Limb (tissue), 2 donors: ENCODE results near the gene SIVA1.

ENCODE experiments used
- DNase-seq, 2 donors: peaks; one replicate each; pipeline ENCODE4 v3.0.0-alpha.2; 2016; ENCODE audit errors: extremely low spot score in 2 of 2

Gene SIVA1

GRCh38 chr14:104752735-104753527 lies at the start of gene SIVA1:
Gene SIVA1, plus strand, starts transcription at chr14:104753147. Its CDS starts 55 bp downstream, at chr14:104753202.
- peak; percentile 99 to 100 for DNase-seq

- no peak for DNase-seq
Observed at GRCh38 chr14:104703269-104703668, 49.7 kb upstream of the SIVA1 start.

- DNase-seq: no peak
Observed at GRCh38 chr14:104704252-104704651, 48.7 kb upstream of the SIVA1 start.

- DNase-seq: no peak
Observed at GRCh38 chr14:104705340-104706047, 47.5 kb upstream of the SIVA1 start.

- no peak for DNase-seq
Observed at GRCh38 chr14:104706733-104707607, 46.0 kb upstream of the SIVA1 start.

GRCh38 chr14:104707608-104708595 lies 45.0 kb upstream of the SIVA1 start:
- no peak for DNase-seq

- DNase-seq: peak; percentile 55 to 85
Observed at GRCh38 chr14:104708606-104709268, 44.2 kb upstream of the SIVA1 start.

GRCh38 chr14:104709387-104710039 lies 43.4 kb upstream of the SIVA1 start:
- no peak for DNase-seq

- no peak for DNase-seq
Observed at GRCh38 chr14:104710071-104710735, 42.7 kb upstream of the SIVA1 start.

GRCh38 chr14:104712881-104713734 lies 39.8 kb upstream of the SIVA1 start:
- no peak for DNase-seq

GRCh38 chr14:104714066-104714465 lies 38.9 kb upstream of the SIVA1 start:
- DNase-seq: no peak

- DNase-seq: no peak
Observed at GRCh38 chr14:104714681-104715080, 38.3 kb upstream of the SIVA1 start.

- no peak for DNase-seq
Observed at GRCh38 chr14:104715416-104715815, 37.5 kb upstream of the SIVA1 start.

GRCh38 chr14:104715871-104716270 lies 37.1 kb upstream of the SIVA1 start:
- no peak for DNase-seq

- no peak for DNase-seq
Observed at GRCh38 chr14:104717137-104717536, 35.8 kb upstream of the SIVA1 start.

- no peak for DNase-seq
Observed at GRCh38 chr14:104717646-104718045, 35.3 kb upstream of the SIVA1 start.

GRCh38 chr14:104718147-104718546 lies 34.8 kb upstream of the SIVA1 start:
- DNase-seq: no peak

- no peak for DNase-seq
Observed at GRCh38 chr14:104718871-104719270, 34.1 kb upstream of the SIVA1 start.
